K562 (cell line): Measurements from ENCODE around the gene KDM2B. TPM values are rescaled to one million over a fixed set of nuclear protein-coding genes. Genes with fewer than 3 reads are reported as not detected.

ENCODE experiments used
- ATAC-seq: fragments of 200-7000 bp; cut with Tn5 transposase; 3 replicates; pipeline ENCODE4 v1.9.1; 2020; ENCODE audit warnings: moderate library complexity
- BruUV-seq: library from RNA; stranded (reverse); fragments of 400-500 nt; replicated peaks from 2 replicates; lab custom pipeline; 2021; lab: Mats Ljungman, UMichigan
- CTCF ChIA-PET: fragments of 300-600 bp; formaldehyde crosslinking; extraction: SDS; loops from one replicate; lab custom pipeline; 2021; ENCODE audit warnings: low intra/inter-chr PET ratio; lab: Yijun Ruan, JAX
- POLR2A ChIA-PET: fragments of 300-600, 350-650 bp; sonication (Branson Sonifier 250); formaldehyde crosslinking; extraction: SDS; loops from one replicate; lab custom pipeline; 2021; ENCODE audit warnings: antibody characterized with exemption, inconsistent platforms; lab: Yijun Ruan, JAX
- DNase-seq, 4 experiments: peaks; one replicate each; pipeline versions ENCODE4 v3.0.0 to v3.0.0-alpha.2; 2011 to 2018; ENCODE audit warnings: low spot score in 3 of 4, mixed read lengths in 3 of 4; ENCODE audit errors: extremely low read depth in 1 of 4
- FAIRE-seq: peaks from 2 replicates; lab custom pipeline; 2011; peaks lifted over from hg19 to GRCh38; lab: Jason Lieb, UNC
- H2AFZ ChIP-seq: 2 replicates; pipeline ENCODE4 v1.6.0; 2011; ENCODE audit warnings: low read depth, low read length, control low read depth, inconsistent platforms
- H3K27ac ChIP-seq: fragments of 200-600 bp; 3 replicates; pipeline ENCODE4 v1.8.0; 2011; ENCODE audit warnings: low read depth, mild to moderate bottlenecking, control low read depth, inconsistent platforms, low read length, moderate library complexity, mixed read lengths; ENCODE audit errors: extremely low read depth
- H3K27me3 ChIP-seq, 2 experiments: fragments of 300-600 bp in 1 of 2; 2 replicates in 1 of 2; 3 replicates in 1 of 2; pipeline versions ENCODE4 v1.6.0 to v1.8.0; 2011; ENCODE audit warnings: inconsistent platforms in 2 of 2, low read length in 2 of 2, mild to moderate bottlenecking in 1 of 2, mixed read lengths in 1 of 2, moderate library complexity in 1 of 2; ENCODE audit not compliant: control insufficient read depth in 2 of 2, insufficient read depth in 2 of 2
- H3K36me3 ChIP-seq: fragments of 300-600 bp; 3 replicates; pipeline ENCODE4 v1.8.0; 2011; ENCODE audit warnings: mild to moderate bottlenecking, low read length, inconsistent platforms; ENCODE audit not compliant: control insufficient read depth, insufficient read depth
- H3K4me1 ChIP-seq, 2 experiments: fragments of 200-600 bp in 1 of 2; replicated peaks in 1 of 2; 2 replicates in 1 of 2; 3 replicates in 1 of 2; pipeline versions ENCODE4 v1.5.1 to v1.8.0; 2011; ENCODE audit warnings: inconsistent platforms in 2 of 2, low read length in 2 of 2, mild to moderate bottlenecking in 1 of 2, mixed read lengths in 1 of 2, moderate library complexity in 1 of 2; ENCODE audit not compliant: control insufficient read depth in 2 of 2, insufficient read depth in 2 of 2
- H3K4me2 ChIP-seq: 2 replicates; pipeline ENCODE4 v1.6.1; 2011; ENCODE audit warnings: low read length, control low read depth, inconsistent platforms, mixed read lengths; ENCODE audit not compliant: insufficient read depth
- H3K4me3 ChIP-seq: fragments of 200-600 bp; sonication (generic), shearing (Covaris generic); 2 replicates; pipeline ENCODE4 v1.5.1; 2016; ENCODE audit warnings: control low read depth, inconsistent platforms
- H3K79me2 ChIP-seq: fragments of 200-600 bp; 3 replicates; pipeline ENCODE4 v1.8.0; 2011; ENCODE audit warnings: low read length, inconsistent platforms; ENCODE audit not compliant: control insufficient read depth, insufficient read depth
- H3K9ac ChIP-seq, 2 experiments: 2 replicates each; pipeline versions ENCODE4 v1.6.0 to v1.6.1; 2011; ENCODE audit warnings: low read depth in 2 of 2, low read length in 2 of 2, control low read depth in 1 of 2, inconsistent platforms in 1 of 2, mild to moderate bottlenecking in 1 of 2, mixed read lengths in 1 of 2; ENCODE audit not compliant: insufficient read depth in 1 of 2
- H3K9me1 ChIP-seq: one replicate; pipeline ENCODE4 v1.6.0; 2011; ENCODE audit warnings: inconsistent platforms, mild to moderate bottlenecking, low read length, moderate library complexity; ENCODE audit not compliant: control insufficient read depth, insufficient read depth
- H3K9me3 ChIP-seq: replicated peaks from 2 replicates; pipeline ENCODE4 v1.5.1; 2011; ENCODE audit warnings: low read depth, low read length, inconsistent platforms; ENCODE audit not compliant: control insufficient read depth, insufficient read depth
- H4K20me1 ChIP-seq: replicated peaks from 2 replicates; pipeline ENCODE4 v1.6.1; 2011; ENCODE audit warnings: low read length, inconsistent platforms, mixed read lengths; ENCODE audit not compliant: control insufficient read depth, insufficient read depth
- FOSL1 ChIP-seq: fragments of 200-800 bp; sonication (Bioruptor generic); conservative IDR thresholded peaks from 2 replicates; pipeline ENCODE4 v1.6.1; 2016; ENCODE audit warnings: missing genetic modification characterization, missing compliant biosample characterization
- GATAD2B ChIP-seq: fragments of 450-650 bp; IDR thresholded peaks from 2 replicates; pipeline ENCODE4 v1.6.1; 2017; ENCODE audit warnings: mild to moderate bottlenecking, borderline replicate concordance
- JUN ChIP-seq, 2 experiments: sonication (generic) in 1 of 2; formaldehyde crosslinking in 1 of 2; IDR thresholded peaks; 2 replicates each; pipeline versions ENCODE4 v1.6.1 to v1.8.0; 2012 to 2022; ENCODE audit warnings: borderline replicate concordance in 2 of 2, mild to moderate bottlenecking in 2 of 2, improper control_type of control experiment in 1 of 2, low read depth in 1 of 2, low read length in 1 of 2, missing genetic modification reagents in 1 of 2
- KAT7 ChIP-seq: sonication (generic); formaldehyde crosslinking; IDR thresholded peaks from 2 replicates; pipeline ENCODE4 v1.8.0; 2022; ENCODE audit warnings: missing genetic modification reagents, mild to moderate bottlenecking, borderline replicate concordance
- MAZ ChIP-seq, 2 experiments: fragments of 450-650 bp in 1 of 2; sonication (generic) in 1 of 2; formaldehyde crosslinking; IDR thresholded peaks in 1 of 2; conservative IDR thresholded peaks in 1 of 2; 2 replicates each; pipeline versions ENCODE4 v1.4.0 to v1.5.0; 2020; ENCODE audit warnings: mild to moderate bottlenecking in 1 of 2, missing genetic modification reagents in 1 of 2
- MEIS2 ChIP-seq: fragments of 450-650 bp; IDR thresholded peaks from 2 replicates; pipeline ENCODE4 v1.6.1; 2014; ENCODE audit warnings: mild to moderate bottlenecking; ENCODE audit not compliant: partially characterized antibody
- NFIC ChIP-seq: fragments of 450-650 bp; IDR thresholded peaks from 2 replicates; pipeline ENCODE4 v1.6.1; 2017; ENCODE audit warnings: mild to moderate bottlenecking, inconsistent platforms
- XRCC4 ChIP-seq: IDR thresholded peaks from one replicate; pipeline ENCODE4 v1.6.1; 2011; ENCODE audit not compliant: insufficient read depth, insufficient read length; ENCODE audit errors: extremely low read depth
- ZNF274 ChIP-seq: IDR thresholded peaks from 2 replicates; pipeline ENCODE4 v1.6.1; 2011; ENCODE audit warnings: low read depth, mild to moderate bottlenecking, low read length, moderate library complexity, borderline replicate concordance
- WGBS: fragments of 100-300 bp; shearing (Covaris generic); methylation state at CpG from one replicate; pipeline ENCODE4 v1.1.6; 2016; ENCODE audit warnings: low coverage, mixed read lengths; ENCODE audit not compliant: insufficient coverage; ENCODE audit errors: missing lambda C conversion rate; 5-methylcytosine and 5-hydroxymethylcytosine counted together
- in situ Hi-C: fragments of 300-500 bp; cut with MboI; formaldehyde crosslinking; loops from 4 replicates; pipeline ENCODE4 v1.15.0; 2018; ENCODE audit warnings: inconsistent platforms, mixed read lengths
- intact Hi-C: fragments of 100-400 bp; cut with micrococcal nuclease; formaldehyde crosslinking; loops from 2 replicates; pipeline ENCODE4 v1.14.2; 2022
- polyA plus RNA-seq, 8 experiments: library from polyadenylated mRNA; depleted of rRNA in 4 of 8; stranded (reverse) in 5 of 8; unstranded in 3 of 8; fragments of >200 nt; fragmentation: Nextera tagmentation in 2 of 8; fragmentation: Illumina TruSeq in 1 of 8; extraction: Ambion mirVana in 2 of 8; extraction: Trizol in 1 of 8; gene quantifications; 2 replicates each; pipeline versions ENCODE4 v1.2.1 to v1.2.3, GENCODE V29; 2011 to 2014; ENCODE audit warnings: inconsistent platforms in 1 of 8, missing spikeins in 1 of 8
- total RNA-seq, 7 experiments: library from RNA; depleted of rRNA in 6 of 7; stranded (reverse); fragments of >200 nt in 6 of 7; fragmentation: Illumina TruSeq in 2 of 7; extraction: Trizol in 2 of 7; gene quantifications; 2 replicates each; pipeline versions ENCODE4 v1.2.1 to v1.2.3, GENCODE V29; 2011 to 2021; ENCODE audit warnings: low replicate concordance in 1 of 7
- TF ChIP-seq, protein P1 (sequence below): fragments of 450-650 bp; IDR thresholded peaks from 2 replicates; pipeline ENCODE4 v1.7.0; 2016; ENCODE audit warnings: borderline replicate concordance
- TF ChIP-seq, protein P2 (sequence below), 2 experiments: IDR thresholded peaks in 1 of 2; conservative IDR thresholded peaks in 1 of 2; 2 replicates each; pipeline ENCODE4 v1.6.1; 2016; ENCODE audit warnings: low read depth in 2 of 2, mild to moderate bottlenecking in 1 of 2, missing compliant biosample characterization in 1 of 2, missing genetic modification characterization in 1 of 2, moderate library complexity in 1 of 2
- TF ChIP-seq, protein P3 (sequence below): sonication (generic); formaldehyde crosslinking; IDR thresholded peaks from 2 replicates; pipeline ENCODE4 v1.8.1; 2023; ENCODE audit warnings: mild to moderate bottlenecking, missing genetic modification reagents

Gene KDM2B
- total and polyA plus RNA-seq, 9 of the 15 experiments (the other 6 are each of a cell fraction or from before 2014, with no cell fraction given), result 7.4 to 50.5 (median 22.5) TPM

GRCh38 chr12:121582583-121583333, 1.9 kb upstream of the KDM2B start:
- no TSS peak for BruUV-seq
- no peaks in the 10 kb centered on the region for H3K9me3 ChIP-seq
- H3K4me3 ChIP-seq, result no peak overlapping the region
- POLR2A ChIA-PET, result interaction anchor here (0.6 to 2.0 kb wide), 2 partner anchors 8 to 28 kb away, joined by 3 to 5 read pairs; no protein-coding TSS in a partner anchor
- H3K27ac ChIP-seq, result no peak overlapping the region
- peak overlapping the region; percentile 27; the same call in 1 of the 2 replicates for H2AFZ ChIP-seq
- peak overlapping the region; percentile 24; the same call in 1 of the 2 replicates for H3K4me2 ChIP-seq
- no peak for FAIRE-seq
- CTCF ChIA-PET, result no interaction called here
- peaks cover 29 to 42% of the 10 kb centered on the region in 2 experiments for H3K4me1 ChIP-seq
- 24% methylated on average over 13 of the region's 13 CpGs for WGBS
- no peaks in the 10 kb centered on the region for H3K9me1 ChIP-seq
- ATAC-seq, result no peak
- intact Hi-C loops (no loop called here), in situ Hi-C loops (no loop called here)
- H3K27me3 ChIP-seq, result no peaks in the 10 kb centered on the region
- no peaks in the 10 kb centered on the region for H3K36me3 ChIP-seq
- DNase-seq, result peak; percentile 28 to 61 (median 44)
- peaks cover 5% of the 10 kb centered on the region; the same call in 2 of the 3 replicates for H3K79me2 ChIP-seq
- no peaks in the 10 kb centered on the region for H4K20me1 ChIP-seq
- peak overlapping the region in 1 of 2 experiments; percentile 77; a peak in 1 of 4 replicates for H3K9ac ChIP-seq
- TF ChIP-seq JUN (IDR thresholded peaks at IDR 0.05; ENCODE audit: borderline replicate concordance, low read depth, low read length), result 0 out of 2 replicates have a peak, but pooled peaks have one; percentile 16
- TF ChIP-seq JUN (CRISPR knock-in tag; IDR thresholded peaks at IDR 0.05; ENCODE audit: borderline replicate concordance), result no peak
- TF ChIP-seq ZNF274, result no peak
- TF ChIP-seq, protein P1, sequence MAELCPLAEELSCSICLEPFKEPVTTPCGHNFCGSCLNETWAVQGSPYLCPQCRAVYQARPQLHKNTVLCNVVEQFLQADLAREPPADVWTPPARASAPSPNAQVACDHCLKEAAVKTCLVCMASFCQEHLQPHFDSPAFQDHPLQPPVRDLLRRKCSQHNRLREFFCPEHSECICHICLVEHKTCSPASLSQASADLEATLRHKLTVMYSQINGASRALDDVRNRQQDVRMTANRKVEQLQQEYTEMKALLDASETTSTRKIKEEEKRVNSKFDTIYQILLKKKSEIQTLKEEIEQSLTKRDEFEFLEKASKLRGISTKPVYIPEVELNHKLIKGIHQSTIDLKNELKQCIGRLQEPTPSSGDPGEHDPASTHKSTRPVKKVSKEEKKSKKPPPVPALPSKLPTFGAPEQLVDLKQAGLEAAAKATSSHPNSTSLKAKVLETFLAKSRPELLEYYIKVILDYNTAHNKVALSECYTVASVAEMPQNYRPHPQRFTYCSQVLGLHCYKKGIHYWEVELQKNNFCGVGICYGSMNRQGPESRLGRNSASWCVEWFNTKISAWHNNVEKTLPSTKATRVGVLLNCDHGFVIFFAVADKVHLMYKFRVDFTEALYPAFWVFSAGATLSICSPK, result no peak
- TF ChIP-seq MEIS2, result peak; percentile 43
- TF ChIP-seq NFIC, result 0 out of 2 replicates have a peak, but pooled peaks have one; percentile 33
- TF ChIP-seq, protein P2, sequence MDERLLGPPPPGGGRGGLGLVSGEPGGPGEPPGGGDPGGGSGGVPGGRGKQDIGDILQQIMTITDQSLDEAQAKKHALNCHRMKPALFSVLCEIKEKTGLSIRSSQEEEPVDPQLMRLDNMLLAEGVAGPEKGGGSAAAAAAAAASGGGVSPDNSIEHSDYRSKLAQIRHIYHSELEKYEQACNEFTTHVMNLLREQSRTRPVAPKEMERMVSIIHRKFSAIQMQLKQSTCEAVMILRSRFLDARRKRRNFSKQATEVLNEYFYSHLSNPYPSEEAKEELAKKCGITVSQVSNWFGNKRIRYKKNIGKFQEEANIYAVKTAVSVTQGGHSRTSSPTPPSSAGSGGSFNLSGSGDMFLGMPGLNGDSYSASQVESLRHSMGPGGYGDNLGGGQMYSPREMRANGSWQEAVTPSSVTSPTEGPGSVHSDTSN (CRISPR knock-in tag; IDR thresholded peaks at IDR 0.05; ENCODE audit: low read depth), result no peak
- TF ChIP-seq, protein P2 (tag; conservative IDR thresholded peaks at IDR 0.05; ENCODE audit: low read depth), result 0 out of 2 replicates have a peak, but pooled peaks have one; percentile 15
- TF ChIP-seq FOSL1 (tag), result peak; percentile 63
- TF ChIP-seq, protein P3, sequence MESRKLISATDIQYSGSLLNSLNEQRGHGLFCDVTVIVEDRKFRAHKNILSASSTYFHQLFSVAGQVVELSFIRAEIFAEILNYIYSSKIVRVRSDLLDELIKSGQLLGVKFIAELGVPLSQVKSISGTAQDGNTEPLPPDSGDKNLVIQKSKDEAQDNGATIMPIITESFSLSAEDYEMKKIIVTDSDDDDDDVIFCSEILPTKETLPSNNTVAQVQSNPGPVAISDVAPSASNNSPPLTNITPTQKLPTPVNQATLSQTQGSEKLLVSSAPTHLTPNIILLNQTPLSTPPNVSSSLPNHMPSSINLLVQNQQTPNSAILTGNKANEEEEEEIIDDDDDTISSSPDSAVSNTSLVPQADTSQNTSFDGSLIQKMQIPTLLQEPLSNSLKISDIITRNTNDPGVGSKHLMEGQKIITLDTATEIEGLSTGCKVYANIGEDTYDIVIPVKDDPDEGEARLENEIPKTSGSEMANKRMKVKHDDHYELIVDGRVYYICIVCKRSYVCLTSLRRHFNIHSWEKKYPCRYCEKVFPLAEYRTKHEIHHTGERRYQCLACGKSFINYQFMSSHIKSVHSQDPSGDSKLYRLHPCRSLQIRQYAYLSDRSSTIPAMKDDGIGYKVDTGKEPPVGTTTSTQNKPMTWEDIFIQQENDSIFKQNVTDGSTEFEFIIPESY, result no peak
- TF ChIP-seq KAT7, result no peak
- no peak for TF ChIP-seq XRCC4
- 0 out of 4 replicates have a peak, but pooled peaks of 1 of the 2 experiments have one; percentile 11 for TF ChIP-seq MAZ (CRISPR knock-in tag; conservative IDR thresholded peaks at IDR 0.05 in 1 of 2, IDR thresholded peaks at IDR 0.05 in 1 of 2)
- TF ChIP-seq GATAD2B, result 0 out of 2 replicates have a peak, but pooled peaks have one; percentile 37
